Vagina (tissue), 2 donors: ENCODE data around the gene ANO2. TPM values are rescaled to one million over a fixed set of nuclear protein-coding genes. Genes with fewer than 3 reads are reported as not detected.

ENCODE experiments used
- DNase-seq, 2 donors: peaks; one replicate each; pipeline ENCODE4 v3.0.0-alpha.2; 2017; ENCODE audit errors: extremely low spot score in 2 of 2
- H3K27ac ChIP-seq: fragments of 200-600 bp; sonication (generic); one replicate; pipeline ENCODE4 v1.5.1; 2019
- H3K27me3 ChIP-seq: fragments of 200-600 bp; sonication (generic); one replicate; pipeline ENCODE4 v1.5.1; 2019
- H3K36me3 ChIP-seq, 2 donors: fragments of 200-600 bp; sonication (generic); one replicate each; pipeline ENCODE4 v1.5.1; 2017 to 2019
- H3K4me1 ChIP-seq: fragments of 200-600 bp; sonication (generic); one replicate; pipeline ENCODE4 v1.5.1; 2019
- H3K4me3 ChIP-seq, 2 donors: fragments of 200-600 bp; sonication (generic); 1 replicate in 1 of 2; 2 replicates in 1 of 2; pipeline ENCODE4 v1.5.1; 2016 to 2019
- H3K9me3 ChIP-seq: fragments of 200-600 bp; sonication (generic); one replicate; pipeline ENCODE4 v1.5.1; 2019
- CTCF ChIP-seq, 3 experiments: fragments of 450-650 bp in 2 of 3; fragments of 200-600 bp in 1 of 3; sonication (generic) in 1 of 3; IDR thresholded peaks; one replicate each; pipeline ENCODE4 v1.5.1; 2017 to 2019; ENCODE audit warnings: antibody characterized with exemption in 3 of 3, mild to moderate bottlenecking in 2 of 3, moderate library complexity in 2 of 3
- POLR2A ChIP-seq, 2 donors: fragments of 450-650 bp; IDR thresholded peaks; one replicate each; pipeline ENCODE4 v1.6.1; 2017; ENCODE audit warnings: antibody characterized with exemption in 2 of 2, mild to moderate bottlenecking in 2 of 2, moderate library complexity in 2 of 2
- POLR2AphosphoS5 ChIP-seq, 2 donors: sonication (generic); formaldehyde crosslinking; IDR thresholded peaks; one replicate each; pipeline ENCODE4 v1.9.0; 2017; ENCODE audit warnings: antibody characterized with exemption in 2 of 2, mild to moderate bottlenecking in 2 of 2, low read depth in 1 of 2; ENCODE audit not compliant: insufficient read depth in 1 of 2
- intact Hi-C: fragments of 100-400 bp; cut with DNase I; formaldehyde crosslinking; loops from one replicate; pipeline ENCODE4 v1.15.1; 2023
- total RNA-seq: library from RNA; depleted of rRNA; stranded (reverse); fragments of >200 nt; gene quantifications from one replicate; pipeline ENCODE4 v1.2.3, GENCODE V29; 2016

The ANO2 gene
- total RNA-seq, 1 donor from 2014 or later: 18.7 TPM

GRCh38 chr12:5965950-5966383 is 20.9 kb upstream of the ANO2 start:
- TF ChIP-seq CTCF (IDR thresholded peaks at IDR 0.05) (peak; percentile 19 to 39 (median 38)), POLR2AphosphoS5 (IDR thresholded peaks at IDR 0.05; ENCODE audit: insufficient read depth in 1 of 2, low read depth in 1 of 2) (no peak)
- no peaks in the 10 kb centered on the region for H3K9me3 ChIP-seq
- no peaks in the 10 kb centered on the region for H3K36me3 ChIP-seq
- no peaks in the 10 kb centered on the region for H3K4me1 ChIP-seq
- intact Hi-C loops: no loop called here
- no peaks in the 10 kb centered on the region for H3K27me3 ChIP-seq
- peak; percentile 37 to 79 for DNase-seq
- H3K4me3 ChIP-seq: no peak overlapping the region
- no peak overlapping the region for H3K27ac ChIP-seq

GRCh38 chr12:5964913-5965900 is 20.1 kb upstream of the ANO2 start:
- Histone ChIP-seq H3K27me3 (no peaks in the 10 kb centered on the region), H3K4me1 (no peaks in the 10 kb centered on the region), H3K27ac (no peak overlapping the region), H3K4me3 (no peak overlapping the region), H3K9me3 (no peaks in the 10 kb centered on the region), H3K36me3 (no peaks in the 10 kb centered on the region)
- intact Hi-C loops: no loop called here
- DNase-seq: peak; percentile 52 to 67
- TF ChIP-seq CTCF (IDR thresholded peaks at IDR 0.05): no peak
- TF ChIP-seq POLR2AphosphoS5 (IDR thresholded peaks at IDR 0.05; ENCODE audit: insufficient read depth in 1 of 2, low read depth in 1 of 2): peak in 1 of 2 donors; percentile 14
- TF ChIP-seq POLR2A (IDR thresholded peaks at IDR 0.05): no peak

GRCh38 chr12:5963515-5963914 is 18.5 kb upstream of the ANO2 start:
- DNase-seq: peak; percentile 31 to 32
- Histone ChIP-seq H3K4me3 (no peak overlapping the region), H3K9me3 (no peaks in the 10 kb centered on the region), H3K4me1 (no peaks in the 10 kb centered on the region), H3K36me3 (no peaks in the 10 kb centered on the region), H3K27ac (no peak overlapping the region), H3K27me3 (no peaks in the 10 kb centered on the region)
- intact Hi-C loops: no loop called here
- no peak for TF ChIP-seq POLR2AphosphoS5 (IDR thresholded peaks at IDR 0.05; ENCODE audit: insufficient read depth in 1 of 2, low read depth in 1 of 2)

GRCh38 chr12:5960783-5961182 is 15.7 kb upstream of the ANO2 start:
- no peak overlapping the region for H3K27ac ChIP-seq
- peak in 1 of 2 donors; percentile 70 for DNase-seq
- H3K36me3 ChIP-seq: no peaks in the 10 kb centered on the region
- no peaks in the 10 kb centered on the region for H3K27me3 ChIP-seq
- intact Hi-C loops: no loop called here
- H3K4me1 ChIP-seq: no peaks in the 10 kb centered on the region
- H3K4me3 ChIP-seq: no peak overlapping the region
- H3K9me3 ChIP-seq: no peaks in the 10 kb centered on the region
- TF ChIP-seq POLR2A (IDR thresholded peaks at IDR 0.05) (no peak), POLR2AphosphoS5 (IDR thresholded peaks at IDR 0.05; ENCODE audit: insufficient read depth in 1 of 2, low read depth in 1 of 2) (no peak), CTCF (IDR thresholded peaks at IDR 0.05) (no peak)

- no peak overlapping the region for H3K4me3 ChIP-seq
- no peaks in the 10 kb centered on the region for H3K27me3 ChIP-seq
Measured at GRCh38 chr12:5956987-5957386, 11.9 kb upstream of the ANO2 start.

More at GRCh38 chr12:5956987-5957386, 11.9 kb upstream of the ANO2 start:
- peak in 1 of 2 donors; percentile 3 for DNase-seq
- H3K27ac ChIP-seq: no peak overlapping the region
- H3K36me3 ChIP-seq: no peaks in the 10 kb centered on the region
- H3K4me1 ChIP-seq: no peaks in the 10 kb centered on the region
- TF ChIP-seq POLR2A (IDR thresholded peaks at IDR 0.05): no peak
- no peak for TF ChIP-seq POLR2AphosphoS5 (IDR thresholded peaks at IDR 0.05; ENCODE audit: insufficient read depth in 1 of 2, low read depth in 1 of 2)
- TF ChIP-seq CTCF (IDR thresholded peaks at IDR 0.05): no peak
- no peaks in the 10 kb centered on the region for H3K9me3 ChIP-seq
- intact Hi-C loops: no loop called here
